Measurements from ENCODE around the gene SARS2. TPM values are rescaled to one million over a fixed set of nuclear protein-coding genes. Genes with fewer than 3 reads are reported as not detected.
A peak's percentile ranks its signal among the peaks of the same experiment; 100 is the strongest.

Gene SARS2
- total RNA-seq, 1 donor from 2014 or later, result 8.2 TPM

DNA sequence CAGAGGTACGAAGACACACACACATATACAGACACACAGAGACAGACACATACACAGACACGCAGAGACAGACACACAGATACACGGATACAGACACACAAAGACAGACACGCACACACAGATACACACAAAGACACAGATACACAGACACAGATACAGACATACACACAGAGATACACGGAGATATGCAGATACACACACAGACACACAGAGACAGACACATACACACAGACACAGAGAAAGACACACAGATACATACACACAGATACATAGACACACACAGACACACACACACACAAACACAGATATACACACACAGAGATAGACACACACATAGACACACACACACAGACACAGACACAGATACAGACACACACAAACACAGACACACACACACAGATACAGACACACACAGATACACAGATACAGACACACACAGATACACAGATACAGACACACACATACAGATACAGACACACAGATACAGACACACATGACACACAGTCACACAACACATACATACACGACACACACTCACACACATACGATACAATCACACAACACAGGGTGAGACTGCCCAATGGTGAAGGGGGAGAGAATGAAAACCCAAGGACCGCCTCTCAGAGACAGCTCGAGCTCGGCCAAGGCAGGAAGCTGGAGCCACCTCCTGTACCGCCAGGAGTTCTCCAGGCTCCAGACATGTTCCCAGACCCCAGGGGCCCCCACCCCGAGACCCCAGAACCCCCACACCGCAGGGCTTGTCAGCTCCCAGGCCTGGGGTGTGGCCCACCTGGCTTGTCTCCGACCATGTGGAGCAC, 9.8 kb downstream of the SARS2 start:
- TF ChIP-seq, protein P1, sequence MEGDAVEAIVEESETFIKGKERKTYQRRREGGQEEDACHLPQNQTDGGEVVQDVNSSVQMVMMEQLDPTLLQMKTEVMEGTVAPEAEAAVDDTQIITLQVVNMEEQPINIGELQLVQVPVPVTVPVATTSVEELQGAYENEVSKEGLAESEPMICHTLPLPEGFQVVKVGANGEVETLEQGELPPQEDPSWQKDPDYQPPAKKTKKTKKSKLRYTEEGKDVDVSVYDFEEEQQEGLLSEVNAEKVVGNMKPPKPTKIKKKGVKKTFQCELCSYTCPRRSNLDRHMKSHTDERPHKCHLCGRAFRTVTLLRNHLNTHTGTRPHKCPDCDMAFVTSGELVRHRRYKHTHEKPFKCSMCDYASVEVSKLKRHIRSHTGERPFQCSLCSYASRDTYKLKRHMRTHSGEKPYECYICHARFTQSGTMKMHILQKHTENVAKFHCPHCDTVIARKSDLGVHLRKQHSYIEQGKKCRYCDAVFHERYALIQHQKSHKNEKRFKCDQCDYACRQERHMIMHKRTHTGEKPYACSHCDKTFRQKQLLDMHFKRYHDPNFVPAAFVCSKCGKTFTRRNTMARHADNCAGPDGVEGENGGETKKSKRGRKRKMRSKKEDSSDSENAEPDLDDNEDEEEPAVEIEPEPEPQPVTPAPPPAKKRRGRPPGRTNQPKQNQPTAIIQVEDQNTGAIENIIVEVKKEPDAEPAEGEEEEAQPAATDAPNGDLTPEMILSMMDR (IDR thresholded peaks at IDR 0.05; ENCODE audit: insufficient read depth, low read length, severe bottlenecking), result no peak
- no peak for FAIRE-seq
- Histone ChIP-seq H3K36me3 (ENCODE audit: control insufficient read depth, insufficient read depth, low read length) (peaks cover 5% of the 10 kb centered on the region), H3K4me3 (ENCODE audit: low read depth, low read length) (no peak overlapping the region), H3K27me3 (ENCODE audit: control insufficient read depth, insufficient read depth, low read length) (no peaks in the 10 kb centered on the region)
- no peak for DNase-seq (ENCODE audit: low read depth)

DNA sequence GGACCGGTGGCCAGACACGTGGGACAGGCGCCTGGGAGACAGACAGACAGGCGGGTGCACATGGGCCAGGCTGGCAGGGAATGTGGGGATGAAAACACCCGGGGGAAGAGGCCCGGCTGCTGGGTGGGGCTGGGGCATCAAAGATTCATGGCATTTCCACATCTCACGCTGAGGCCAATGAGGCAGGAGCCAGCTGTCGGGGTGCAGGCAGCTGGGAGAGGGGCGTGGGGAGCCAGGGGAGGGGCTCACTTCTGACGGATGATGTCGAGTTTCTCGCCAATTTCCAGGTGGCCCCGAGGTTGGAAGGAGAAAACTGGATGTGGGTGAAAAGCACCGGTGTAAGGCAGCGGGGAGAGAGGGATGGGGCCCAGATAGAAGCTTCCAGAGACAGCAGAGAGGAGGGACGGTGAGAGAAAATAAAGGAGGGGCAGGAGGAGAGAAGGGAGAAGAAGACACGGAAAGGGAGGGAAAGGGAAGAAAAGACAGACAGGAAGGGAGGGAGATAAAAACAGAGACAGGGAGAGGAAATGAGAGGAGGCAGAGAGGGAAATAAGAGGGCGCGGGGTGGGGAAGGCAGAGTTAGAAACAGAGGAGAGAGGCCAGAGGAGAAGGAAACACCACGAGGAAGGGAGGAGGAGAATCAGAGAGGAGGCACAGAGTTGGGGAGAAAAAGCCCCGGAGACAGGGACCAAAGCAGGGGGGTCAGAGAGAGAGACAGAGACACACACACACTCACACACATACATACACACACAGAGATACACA, 10.5 kb downstream of the SARS2 start:
- no peak overlapping the region for H3K4me3 ChIP-seq (ENCODE audit: low read depth, low read length)
- no peak for FAIRE-seq
- no peaks in the 10 kb centered on the region for H3K27me3 ChIP-seq (ENCODE audit: control insufficient read depth, insufficient read depth, low read length)
- H3K36me3 ChIP-seq (ENCODE audit: control insufficient read depth, insufficient read depth, low read length), result peaks cover 3% of the 10 kb centered on the region
- TF ChIP-seq, protein P1 (IDR thresholded peaks at IDR 0.05; ENCODE audit: insufficient read depth, low read length, severe bottlenecking), result no peak
- DNase-seq (ENCODE audit: low read depth), result no peak

DNA sequence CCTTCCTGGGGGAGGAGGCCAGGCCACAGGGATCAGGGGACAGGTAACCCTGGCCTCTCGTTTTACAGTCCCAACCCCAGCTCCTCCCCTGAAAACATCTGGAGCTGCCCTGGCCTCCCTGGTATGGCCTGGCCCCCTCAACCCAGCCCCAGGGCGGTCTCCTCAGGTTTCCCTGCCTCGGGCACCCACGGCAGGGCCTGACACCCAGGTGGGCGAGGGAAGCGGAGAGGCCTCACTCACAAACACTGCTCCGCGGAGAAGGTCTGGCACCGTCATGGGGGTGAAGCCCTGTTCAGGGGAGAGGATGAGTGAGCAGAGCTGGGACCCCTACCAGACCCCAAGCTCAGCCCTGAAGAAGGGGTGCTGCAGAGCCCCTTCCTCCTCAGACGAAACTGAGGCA, 12.0 kb downstream of the SARS2 start:
- no peaks in the 10 kb centered on the region for H3K27me3 ChIP-seq (ENCODE audit: control insufficient read depth, insufficient read depth, low read length)
- TF ChIP-seq, protein P1 (IDR thresholded peaks at IDR 0.05; ENCODE audit: insufficient read depth, low read length, severe bottlenecking), result no peak
- DNase-seq (ENCODE audit: low read depth), result no peak
- H3K4me3 ChIP-seq (ENCODE audit: low read depth, low read length), result no peak overlapping the region
- no peak for FAIRE-seq
- H3K36me3 ChIP-seq (ENCODE audit: control insufficient read depth, insufficient read depth, low read length), result peaks cover 3% of the 10 kb centered on the region

DNA sequence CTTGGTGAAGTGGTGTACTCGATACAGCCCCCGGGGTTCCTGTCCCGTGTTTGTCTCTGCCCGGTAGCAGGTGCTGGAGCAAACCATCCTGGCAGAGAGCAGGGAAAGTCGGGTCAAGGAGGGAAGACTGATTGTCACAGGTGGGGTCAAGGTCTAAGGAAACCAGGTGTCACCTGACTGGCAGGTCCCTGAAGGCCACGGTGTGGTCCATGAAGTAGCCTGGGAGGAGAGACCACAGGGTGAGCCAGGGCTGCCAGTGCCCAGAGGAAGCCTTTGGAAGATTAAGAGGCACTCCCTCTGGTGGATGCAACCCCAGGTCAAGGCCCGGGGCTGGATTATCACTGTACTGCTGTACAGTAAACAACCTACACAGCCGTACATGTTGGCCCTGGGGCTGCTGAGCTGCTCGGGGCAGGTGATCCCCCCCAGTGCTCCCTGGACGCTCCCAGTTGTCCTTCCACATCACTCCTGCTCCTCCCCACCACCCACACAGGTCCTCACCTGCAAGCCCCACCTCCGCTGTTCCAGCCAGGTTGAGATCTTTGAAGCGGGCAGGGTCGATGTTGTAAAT, 12.6 kb downstream of the SARS2 start:
- DNase-seq (ENCODE audit: low read depth) (no peak), FAIRE-seq (no peak)
- H3K36me3 ChIP-seq (ENCODE audit: control insufficient read depth, insufficient read depth, low read length), result peaks cover 3% of the 10 kb centered on the region
- H3K27me3 ChIP-seq (ENCODE audit: control insufficient read depth, insufficient read depth, low read length), result no peaks in the 10 kb centered on the region
- TF ChIP-seq, protein P1 (IDR thresholded peaks at IDR 0.05; ENCODE audit: insufficient read depth, low read length, severe bottlenecking), result peak; percentile 46
- H3K4me3 ChIP-seq (ENCODE audit: low read depth, low read length), result no peak overlapping the region

DNA sequence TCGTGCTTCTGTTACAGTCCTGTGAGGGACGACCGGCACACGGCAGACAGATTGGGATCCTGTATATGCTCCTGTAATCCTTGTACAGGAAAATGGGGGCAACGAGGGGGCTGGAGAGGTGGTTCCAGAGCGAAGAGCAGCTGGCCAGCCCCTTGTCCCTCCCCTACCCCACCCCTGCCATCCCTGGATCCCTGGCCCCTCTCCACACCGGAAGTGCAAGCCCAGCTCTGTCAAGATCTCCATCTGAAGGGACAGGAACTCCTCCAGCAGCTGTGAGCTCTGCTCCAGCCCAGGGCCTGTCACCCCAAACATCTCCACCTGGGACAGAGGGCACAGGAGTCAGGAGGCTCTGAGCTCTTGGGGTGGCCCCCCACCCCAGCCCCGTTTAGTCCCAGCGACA, 13.0 kb downstream of the SARS2 start:
- TF ChIP-seq, protein P1 (IDR thresholded peaks at IDR 0.05; ENCODE audit: insufficient read depth, low read length, severe bottlenecking), result no peak
- Histone ChIP-seq H3K27me3 (ENCODE audit: control insufficient read depth, insufficient read depth, low read length) (no peaks in the 10 kb centered on the region), H3K4me3 (ENCODE audit: low read depth, low read length) (no peak overlapping the region), H3K36me3 (ENCODE audit: control insufficient read depth, insufficient read depth, low read length) (peaks cover 3% of the 10 kb centered on the region)
- FAIRE-seq (no peak), DNase-seq (ENCODE audit: low read depth) (no peak)

Measured in bronchial epithelial cell (primary cell).